Stimulated activated CD4-positive, alpha-beta T cell treated with anti-CD3 and anti-CD28 coated beads, Interleukin-2, amount 100 ng/mL, for 4 hours (primary cell): ENCODE results near the gene AACS.
"Not testable (repeated sequence)": the region's sequence is repeated elsewhere in the genome, so short reads cannot be mapped to it uniquely, and the experiment has no call there.

Experiments used
- DNase-seq: peaks from one replicate; pipeline ENCODE4 v3.0.0-alpha.2; 2020; ENCODE audit warnings: low read depth

Gene AACS

DNA sequence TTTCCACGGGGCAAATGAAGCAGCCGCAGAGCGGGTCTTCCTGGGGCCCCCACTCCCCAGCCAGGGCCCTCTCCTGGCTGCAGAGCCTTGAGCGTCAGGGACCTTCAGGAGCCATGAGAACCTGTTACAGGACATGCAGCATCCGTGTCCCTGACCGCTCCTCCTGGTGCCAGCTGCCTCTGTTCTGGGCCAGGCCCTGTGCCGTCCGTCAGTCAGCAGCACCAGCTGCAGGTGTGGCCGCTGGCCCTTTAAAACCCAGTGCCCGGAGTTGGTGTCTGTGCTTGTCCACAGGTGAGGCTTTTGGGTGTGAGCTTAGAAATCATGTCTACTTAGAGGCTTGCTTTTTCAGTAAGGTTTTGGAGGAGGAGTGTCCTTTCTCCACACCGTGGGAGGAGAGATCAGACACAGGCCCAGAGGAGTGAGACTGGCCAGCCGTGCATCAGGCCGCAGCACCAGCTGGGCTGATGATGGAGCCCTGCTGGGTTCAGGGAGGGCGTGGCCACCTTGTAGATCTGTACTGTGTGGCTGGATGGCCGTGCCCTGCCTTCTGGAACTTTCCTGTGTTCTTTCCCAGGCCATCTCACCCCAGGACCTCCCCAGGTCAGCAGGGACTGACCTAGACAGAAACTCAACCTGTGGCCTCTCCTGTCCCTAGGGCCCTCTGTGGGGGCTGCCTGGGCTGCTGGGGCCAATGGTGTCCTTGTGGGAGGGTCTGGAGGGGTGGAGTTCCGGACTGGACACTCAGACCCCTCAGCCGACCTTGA is 27.1 kb downstream of the AACS start:
- no peak for DNase-seq

DNA sequence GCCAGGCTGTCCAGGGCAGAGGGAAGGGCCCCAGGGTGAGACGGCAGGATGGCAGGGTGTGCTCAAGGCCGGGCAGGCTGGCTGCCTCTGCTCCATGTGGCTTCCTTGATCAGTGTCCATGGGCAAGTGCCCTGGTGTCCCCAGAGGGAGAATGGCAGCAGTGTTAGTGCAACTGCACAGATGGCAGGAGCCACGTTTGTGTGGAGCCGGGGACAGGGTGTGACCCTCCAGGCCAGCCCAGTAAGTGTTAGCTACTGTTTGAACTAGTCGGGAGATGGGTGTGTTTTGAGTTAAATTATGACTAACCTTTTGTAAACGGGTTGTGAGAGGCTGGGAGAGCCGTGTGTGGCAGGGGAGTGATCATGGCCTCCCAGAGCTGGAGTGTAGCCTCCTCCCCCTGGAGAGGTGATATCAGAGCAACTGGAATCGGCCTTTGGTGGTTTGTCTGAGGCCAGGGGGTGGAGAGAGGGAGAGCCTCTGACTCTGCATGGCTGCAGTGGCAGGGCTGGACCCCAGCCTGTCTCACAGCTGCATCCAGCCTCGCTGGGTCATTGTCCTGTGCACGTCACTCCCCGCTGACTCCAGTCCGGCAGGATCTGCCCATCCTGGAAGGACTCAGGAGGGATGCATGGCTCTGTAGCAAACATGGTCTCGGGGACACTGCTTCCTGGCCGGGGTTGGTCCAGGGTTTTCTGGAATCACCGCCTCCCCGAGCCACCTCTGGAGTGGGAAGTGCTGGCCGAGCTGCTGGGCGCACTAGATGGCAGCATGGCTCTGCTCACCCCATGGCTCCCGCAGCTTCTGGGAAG is 27.8 kb downstream of the AACS start:
- DNase-seq, result no peak

- DNase-seq, result no peak
These were observed 28.6 kb downstream of the AACS start for GRCh38 chr12:125093681-125094330.

DNA sequence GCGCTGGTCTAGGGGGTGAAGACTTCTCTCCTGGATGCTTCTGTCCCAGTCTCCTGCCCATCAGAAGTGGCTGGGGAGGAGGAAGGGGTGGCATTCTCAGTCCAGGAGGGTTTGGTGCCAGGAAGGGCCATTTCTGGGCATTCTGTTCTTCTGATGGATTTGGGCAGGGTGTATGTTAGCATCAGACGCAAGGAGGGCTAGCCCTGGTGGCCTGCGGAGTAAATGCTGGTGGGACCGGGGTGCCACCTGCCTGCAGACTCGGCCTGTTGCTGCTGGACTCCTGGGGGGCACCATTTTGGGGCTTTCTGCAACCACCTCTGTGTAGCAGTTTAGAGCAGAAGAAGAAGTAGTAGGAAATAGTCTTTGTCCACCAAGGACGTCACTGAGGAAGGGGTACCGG is 31.7 kb downstream of the AACS start:
- DNase-seq, result no peak

- DNase-seq, result no peak
These were observed 32.2 kb downstream of the AACS start for GRCh38 chr12:125097427-125097826.

DNA sequence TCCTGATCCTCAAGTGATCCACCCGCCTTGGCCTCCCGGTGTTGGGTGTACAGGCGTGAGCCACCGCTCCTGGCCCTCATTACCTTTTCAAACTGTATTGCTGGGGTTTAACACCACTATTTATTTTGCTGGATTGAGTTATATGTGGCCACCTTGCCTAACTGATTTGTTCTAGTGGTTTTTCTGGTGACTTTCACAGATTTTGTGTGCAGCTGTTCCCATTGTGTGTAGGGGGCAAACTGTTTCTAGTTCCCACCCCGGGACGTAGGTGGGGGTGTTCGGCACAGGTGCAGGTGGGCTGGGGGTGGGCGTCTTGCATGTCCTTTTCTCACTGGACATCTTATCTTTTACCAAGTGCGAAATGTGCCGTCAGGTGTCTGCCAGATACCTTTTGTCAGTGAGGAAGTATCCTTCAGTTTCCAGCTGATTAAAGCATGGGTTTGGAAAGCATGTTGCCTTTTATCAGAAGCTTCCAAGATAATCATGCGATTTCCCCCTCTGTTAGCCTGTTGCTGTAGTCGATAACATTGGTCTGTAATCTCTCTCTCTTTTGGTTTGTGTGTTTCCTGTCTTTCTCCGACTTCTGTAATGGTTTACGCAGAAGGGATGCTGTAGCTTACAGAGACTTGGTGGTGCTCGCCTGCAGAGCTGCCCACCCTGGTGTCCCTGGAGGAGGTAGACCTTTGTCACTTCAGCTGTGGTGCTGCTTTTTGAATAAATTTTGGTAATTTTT is 33.6 kb downstream of the AACS start:
- DNase-seq, result no peak

DNA sequence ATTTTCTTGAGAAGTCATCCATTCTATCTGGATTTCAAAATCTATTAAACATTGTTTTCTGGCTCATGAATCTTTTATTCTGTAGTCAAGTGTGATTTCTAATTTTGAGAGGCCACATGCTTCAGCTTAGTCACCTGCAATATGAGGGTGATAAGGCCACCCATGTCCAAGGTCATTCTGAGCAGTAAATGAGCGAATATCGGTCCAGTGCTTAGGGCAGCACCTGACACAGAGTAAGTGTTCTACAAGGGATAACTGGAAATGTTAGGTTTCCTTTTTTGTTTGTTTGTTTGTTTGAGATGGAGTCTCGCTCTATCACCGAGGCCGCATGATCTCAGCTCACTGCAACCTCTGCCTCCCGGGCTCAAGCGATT is 34.2 kb downstream of the AACS start:
- DNase-seq, result no peak

DNA sequence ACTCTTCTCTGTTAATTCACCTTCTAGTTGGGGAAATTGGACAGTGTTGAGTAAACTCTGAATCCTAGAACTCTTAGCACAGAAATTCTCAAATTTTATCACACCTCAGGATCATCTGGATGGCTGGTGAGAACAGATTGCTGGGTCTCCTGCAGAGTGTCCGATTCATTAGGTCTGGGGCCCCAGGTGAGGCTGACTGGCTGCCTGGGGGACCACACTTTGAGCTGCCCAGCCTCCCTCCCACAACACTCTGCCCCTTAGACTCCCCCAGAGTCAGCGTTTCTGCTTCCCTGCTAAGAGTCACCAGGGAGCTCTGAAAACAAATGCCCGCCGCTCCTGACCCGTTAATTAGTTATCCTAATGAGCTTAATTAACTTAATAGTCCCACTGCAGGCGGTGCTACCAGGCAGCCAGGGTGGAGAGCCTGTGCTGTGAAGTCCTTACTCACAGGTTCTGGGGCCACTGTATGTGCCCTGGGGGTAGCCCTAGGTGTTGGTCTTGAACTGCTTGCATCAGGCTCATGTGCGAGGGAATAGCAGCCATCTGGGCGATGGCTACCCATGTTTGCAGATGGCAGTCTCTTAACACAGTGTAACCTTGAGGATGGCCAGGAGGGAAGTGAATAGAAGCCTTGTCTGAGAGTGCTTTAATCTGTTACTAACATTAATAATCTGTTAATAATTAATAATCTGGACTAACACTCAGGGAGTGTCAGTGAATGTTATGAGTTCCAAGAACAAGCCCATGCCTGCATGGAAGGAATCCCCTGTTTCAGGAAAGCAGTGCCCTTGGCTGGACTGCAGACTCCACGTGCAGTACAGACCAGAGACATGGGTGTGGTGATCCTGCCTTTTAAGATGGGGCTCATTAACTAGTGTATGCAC is 35.6 kb downstream of the AACS start:
- no peak for DNase-seq

DNA sequence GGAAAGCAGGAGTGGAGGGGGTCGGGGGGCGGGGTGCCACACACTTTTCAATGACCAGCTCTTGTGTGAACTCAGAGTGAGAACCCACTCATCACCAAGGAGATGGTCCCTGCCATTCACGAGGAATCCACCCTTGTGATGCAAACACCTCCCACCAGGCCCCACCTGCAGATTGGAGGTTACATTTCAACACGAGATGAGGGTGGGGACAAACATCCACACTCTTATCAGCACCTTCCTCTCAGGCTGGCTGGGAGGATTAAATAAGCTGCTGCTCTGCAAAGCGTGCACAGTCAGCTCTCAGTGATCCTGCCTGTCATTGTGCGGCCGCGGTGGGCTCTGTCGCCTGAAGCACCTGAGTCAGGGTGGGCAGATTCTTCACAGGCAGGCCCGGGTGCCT is 39.7 kb downstream of the AACS start:
- no peak for DNase-seq

- no peak for DNase-seq
These were observed 40.4 kb downstream of the AACS start for GRCh38 chr12:125105600-125105999.

DNA sequence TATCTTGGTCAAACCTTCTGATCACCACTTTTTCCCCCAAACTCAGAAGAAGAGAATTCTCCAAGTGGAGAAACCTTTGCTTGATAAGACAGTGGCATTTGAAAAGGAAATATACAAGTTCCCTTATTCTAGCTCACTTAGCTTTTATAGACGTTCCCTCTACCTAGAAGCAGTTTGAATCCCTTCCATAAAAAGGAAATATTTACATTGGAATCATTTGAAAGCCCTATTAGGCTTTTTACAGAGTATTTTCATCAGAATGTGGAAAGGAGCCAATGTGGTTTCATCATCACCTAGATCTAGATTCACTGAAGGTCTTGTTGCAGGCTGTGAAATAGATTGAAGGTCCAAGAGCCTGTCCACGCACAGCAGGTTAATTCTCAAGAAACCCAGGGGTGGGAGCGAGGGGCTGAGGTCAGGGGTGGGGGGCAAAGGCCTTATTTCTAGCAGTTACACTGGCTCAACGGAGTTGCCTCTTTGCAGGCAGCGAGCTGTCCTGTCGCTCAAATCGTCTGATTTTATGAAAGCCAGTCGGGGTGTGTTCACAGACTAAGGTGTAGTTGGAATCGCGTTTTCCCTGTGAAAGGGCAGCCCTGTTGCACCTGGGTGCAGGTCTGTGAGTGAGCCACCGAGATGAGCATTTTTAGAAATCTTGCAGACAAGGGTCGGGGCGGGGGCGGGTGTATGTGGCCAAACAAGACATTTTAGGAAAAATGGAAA is 45.6 kb downstream of the AACS start:
- no peak for DNase-seq

GRCh38 chr12:125111403-125111802 is 46.2 kb downstream of the AACS start:
- DNase-seq, result no peak

- not testable (repeated sequence) for DNase-seq
These were observed 47.4 kb downstream of the AACS start for GRCh38 chr12:125112614-125113013.

GRCh38 chr12:125113263-125113662 is 48.0 kb downstream of the AACS start:
- DNase-seq, result no peak

DNA sequence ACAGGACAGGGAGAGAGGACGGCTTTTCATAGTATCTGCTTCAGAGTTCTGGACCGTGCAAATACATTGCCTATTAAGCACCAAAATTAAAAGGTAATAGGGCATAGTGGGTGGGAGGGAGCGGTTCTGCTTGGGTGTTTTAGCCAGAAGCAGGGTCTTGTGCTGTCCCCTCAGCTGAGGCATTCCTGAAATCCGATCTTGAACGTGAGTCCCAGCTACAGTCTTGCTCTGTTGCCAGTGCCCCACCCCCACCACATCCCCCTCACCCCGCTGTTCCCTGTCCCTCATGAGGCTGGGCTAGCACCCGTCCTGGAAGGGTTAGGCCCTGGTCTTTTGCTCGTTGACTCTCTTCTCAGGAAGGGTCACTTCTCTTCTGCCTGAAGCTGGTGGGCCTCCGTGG is 48.6 kb downstream of the AACS start:
- DNase-seq, result no peak

- DNase-seq, result no peak
These were observed 49.3 kb downstream of the AACS start for GRCh38 chr12:125114365-125115141.

- no peak for DNase-seq
These were observed 55.3 kb downstream of the AACS start for GRCh38 chr12:125120566-125120965.

DNA sequence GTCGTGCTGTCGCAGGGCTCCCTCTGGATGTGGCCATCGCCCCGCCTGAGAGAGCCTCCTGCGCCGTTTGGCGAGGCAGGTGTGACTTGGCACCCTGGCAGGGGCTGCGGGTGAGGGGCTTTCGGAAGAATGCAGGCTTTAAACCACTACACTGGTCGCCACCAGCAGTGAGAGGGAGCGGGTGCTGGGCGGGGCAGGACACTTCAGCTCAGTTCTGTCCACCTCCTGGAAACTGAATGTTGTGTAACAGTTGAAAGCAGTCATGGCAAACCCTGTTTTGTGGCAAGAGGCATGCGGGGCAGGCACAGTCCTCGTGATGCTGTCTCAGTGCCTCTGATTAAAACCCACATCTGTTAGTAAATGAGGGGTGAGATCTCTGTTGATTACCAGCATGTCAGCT is 55.9 kb downstream of the AACS start:
- no peak for DNase-seq

GRCh38 chr12:125122668-125123067 is 57.4 kb downstream of the AACS start:
- no peak for DNase-seq
